ENCODE measurements around the gene ATP1B4.

Gene ATP1B4

DNA sequence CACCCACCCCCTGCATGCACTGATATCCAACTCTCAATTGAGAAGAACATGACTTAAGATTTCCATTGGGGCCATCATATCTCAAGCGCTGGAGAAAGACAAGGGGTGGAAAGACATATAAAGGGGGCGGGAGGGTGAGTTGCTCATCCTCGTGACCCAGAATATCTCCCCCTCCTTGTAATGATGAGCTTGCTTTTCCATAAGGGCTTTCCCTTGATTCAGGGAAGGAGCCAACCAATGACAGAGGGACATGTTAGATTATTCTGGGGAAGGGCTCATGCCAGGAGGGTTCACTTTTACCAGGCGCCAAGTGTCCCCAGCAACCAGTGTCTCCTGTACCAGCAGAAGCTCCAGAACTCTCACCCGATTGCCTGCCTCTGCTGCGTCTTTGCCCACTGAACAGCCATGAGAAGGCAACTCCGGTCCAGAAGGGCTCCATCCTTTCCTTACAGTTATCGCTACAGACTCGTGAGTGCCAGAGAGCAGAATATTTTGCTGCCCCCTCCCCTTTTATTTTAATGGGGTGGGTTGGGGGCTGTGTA, at the start of gene ATP1B4:
TSS of gene ATP1B4 (plus strand) at position 326 of the 542 bp plus-strand sequence. CDS start at position 406, 80 bp downstream.
- H3K9me3 ChIP-seq (ENCODE audit: control insufficient read depth, insufficient read depth, low read depth, low read length): no peaks in the 10 kb centered on the region
- POLR2A ChIA-PET: no interaction called here

DNA sequence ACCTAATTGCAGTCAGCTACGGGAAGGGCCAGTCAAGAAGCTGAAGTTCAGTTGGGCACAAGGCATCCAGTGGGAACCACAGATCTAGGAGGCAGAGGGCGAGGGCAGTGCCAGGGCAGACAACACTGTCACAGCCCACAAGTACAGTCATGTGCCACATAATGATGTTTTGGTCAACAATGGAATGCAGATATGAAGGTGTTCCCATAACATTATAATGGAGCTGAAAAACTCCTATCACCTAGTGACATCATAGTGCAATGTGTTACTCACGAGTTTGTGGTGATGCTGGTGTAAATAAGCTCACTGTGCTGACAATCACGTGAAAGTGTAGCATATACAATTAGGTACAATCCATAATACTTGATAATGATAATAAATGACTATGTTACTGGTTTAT, 46.1 kb upstream of the ATP1B4 start:
- peak; percentile 47; the same call in 1 of the 2 replicates for TF ChIP-seq ZBTB21 (tag by site-specific recombination; IDR thresholded peaks at IDR 0.05)
- TF ChIP-seq HOXC10 (CRISPR knock-in tag; IDR thresholded peaks at IDR 0.05): no peak
- no peak for TF ChIP-seq ZNF792 (tag by site-specific recombination; IDR thresholded peaks at IDR 0.05)
- peak; percentile 37; the same call in 1 of the 2 replicates for TF ChIP-seq ZNF629 (tag by site-specific recombination; IDR thresholded peaks at IDR 0.05)
- TF ChIP-seq, protein P1, sequence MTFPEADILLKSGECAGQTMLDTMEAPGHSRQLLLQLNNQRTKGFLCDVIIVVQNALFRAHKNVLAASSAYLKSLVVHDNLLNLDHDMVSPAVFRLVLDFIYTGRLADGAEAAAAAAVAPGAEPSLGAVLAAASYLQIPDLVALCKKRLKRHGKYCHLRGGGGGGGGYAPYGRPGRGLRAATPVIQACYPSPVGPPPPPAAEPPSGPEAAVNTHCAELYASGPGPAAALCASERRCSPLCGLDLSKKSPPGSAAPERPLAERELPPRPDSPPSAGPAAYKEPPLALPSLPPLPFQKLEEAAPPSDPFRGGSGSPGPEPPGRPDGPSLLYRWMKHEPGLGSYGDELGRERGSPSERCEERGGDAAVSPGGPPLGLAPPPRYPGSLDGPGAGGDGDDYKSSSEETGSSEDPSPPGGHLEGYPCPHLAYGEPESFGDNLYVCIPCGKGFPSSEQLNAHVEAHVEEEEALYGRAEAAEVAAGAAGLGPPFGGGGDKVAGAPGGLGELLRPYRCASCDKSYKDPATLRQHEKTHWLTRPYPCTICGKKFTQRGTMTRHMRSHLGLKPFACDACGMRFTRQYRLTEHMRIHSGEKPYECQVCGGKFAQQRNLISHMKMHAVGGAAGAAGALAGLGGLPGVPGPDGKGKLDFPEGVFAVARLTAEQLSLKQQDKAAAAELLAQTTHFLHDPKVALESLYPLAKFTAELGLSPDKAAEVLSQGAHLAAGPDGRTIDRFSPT (tag by site-specific recombination; IDR thresholded peaks at IDR 0.05): peak; percentile 36; the same call in 1 of the 2 replicates
- POLR2A ChIA-PET: no interaction called here
- Histone ChIP-seq H3K4me3 (ENCODE audit: low read depth, low read length) (no peak overlapping the region), H3K9me3 (ENCODE audit: control insufficient read depth, insufficient read depth, low read depth, low read length) (no peaks in the 10 kb centered on the region), H3K27ac (ENCODE audit: extremely low read depth, low read depth, low read length) (no peak overlapping the region), H3K36me3 (ENCODE audit: control insufficient read depth in 2 of 2, insufficient read depth in 1 of 2, low read length in 2 of 2) (no peaks in the 10 kb centered on the region), H3K4me1 (ENCODE audit: control insufficient read depth, insufficient read depth, low read length) (peaks cover 5% of the 10 kb centered on the region; the same call in 1 of the 2 replicates)
- CTCF ChIA-PET: interaction anchor here (1.0 kb wide), 1 partner anchor 11 kb away, joined by 4 read pairs; no protein-coding TSS in a partner anchor

More for the DNA sequence above, at the start of gene ATP1B4:
- Histone ChIP-seq H3K36me3 (ENCODE audit: control insufficient read depth in 2 of 2, insufficient read depth in 1 of 2, low read length in 2 of 2) (no peaks in the 10 kb centered on the region), H3K27ac (ENCODE audit: extremely low read depth, low read depth, low read length) (no peak within 1 kb of the TSS), H3K4me1 (ENCODE audit: control insufficient read depth, insufficient read depth, low read length) (no peaks in the 10 kb centered on the region), H3K4me3 (ENCODE audit: low read depth, low read length) (no peak within 1 kb of the TSS)
- TF ChIP-seq ZFHX2 (tag by site-specific recombination; conservative IDR thresholded peaks at IDR 0.05) (0 out of 2 replicates have a peak, but pooled peaks have one; percentile 57), GLIS2 (tag by site-specific recombination; IDR thresholded peaks at IDR 0.05) (no peak), EGR2 (tag by site-specific recombination; IDR thresholded peaks at IDR 0.05; ENCODE audit: low read depth) (peak; percentile 31; the same call in 1 of the 2 replicates)
- CTCF ChIA-PET: interaction anchor here (1.2 kb wide), 1 partner anchor 9 kb away, joined by 3 read pairs; no protein-coding TSS in a partner anchor

DNA sequence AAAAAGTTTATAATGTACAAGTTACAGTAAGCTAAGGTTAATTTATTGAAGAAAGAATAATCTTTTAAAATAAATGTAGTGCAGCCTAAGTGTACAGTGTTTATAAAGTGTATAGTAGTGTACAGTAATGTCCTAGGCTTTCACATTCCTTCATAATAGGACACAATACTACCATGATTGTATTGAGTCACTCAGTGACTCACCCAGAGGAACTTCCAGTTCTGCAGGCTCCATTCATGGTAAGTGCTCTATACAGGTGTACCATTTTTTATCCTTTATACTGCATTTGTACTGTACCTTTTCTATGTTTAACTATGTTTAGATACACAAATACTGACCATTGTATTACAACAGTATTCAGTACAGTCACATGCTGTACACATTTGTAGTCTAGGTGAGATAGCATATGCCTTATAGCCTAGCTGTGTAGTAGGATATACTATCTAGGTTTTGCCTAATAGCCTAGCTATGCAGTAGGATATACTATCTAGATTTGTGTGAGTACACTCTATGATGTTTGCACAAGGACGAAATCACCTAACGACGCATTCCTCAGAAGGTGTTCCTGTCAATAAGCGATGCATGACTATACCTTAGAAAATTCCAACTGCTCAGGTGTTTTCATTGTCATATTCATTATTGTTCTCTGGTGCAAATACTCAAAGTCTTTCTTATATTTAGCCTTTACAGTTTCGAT, 45.2 kb upstream of the ATP1B4 start:
- ChIA-PET POLR2A (no interaction called here), CTCF (interaction anchor here (0.6 kb wide), 2 partner anchors 66 to 158 kb away, joined by 3 read pairs; partner anchors contain the start of gene ZBTB33)
- H3K4me3 ChIP-seq (ENCODE audit: low read depth, low read length): no peak overlapping the region
- no peak for TF ChIP-seq TRIM28 (IDR thresholded peaks at IDR 0.05; ENCODE audit: borderline replicate concordance, low read length)
- TF ChIP-seq SP3 (tag by site-specific recombination; IDR thresholded peaks at IDR 0.05): no peak
- TF ChIP-seq ZNF776 (tag by site-specific recombination; IDR thresholded peaks at IDR 0.05; ENCODE audit: borderline replicate concordance): no peak
- TF ChIP-seq KLF1 (tag by site-specific recombination; IDR thresholded peaks at IDR 0.05): no peak
- TF ChIP-seq, protein P2, sequence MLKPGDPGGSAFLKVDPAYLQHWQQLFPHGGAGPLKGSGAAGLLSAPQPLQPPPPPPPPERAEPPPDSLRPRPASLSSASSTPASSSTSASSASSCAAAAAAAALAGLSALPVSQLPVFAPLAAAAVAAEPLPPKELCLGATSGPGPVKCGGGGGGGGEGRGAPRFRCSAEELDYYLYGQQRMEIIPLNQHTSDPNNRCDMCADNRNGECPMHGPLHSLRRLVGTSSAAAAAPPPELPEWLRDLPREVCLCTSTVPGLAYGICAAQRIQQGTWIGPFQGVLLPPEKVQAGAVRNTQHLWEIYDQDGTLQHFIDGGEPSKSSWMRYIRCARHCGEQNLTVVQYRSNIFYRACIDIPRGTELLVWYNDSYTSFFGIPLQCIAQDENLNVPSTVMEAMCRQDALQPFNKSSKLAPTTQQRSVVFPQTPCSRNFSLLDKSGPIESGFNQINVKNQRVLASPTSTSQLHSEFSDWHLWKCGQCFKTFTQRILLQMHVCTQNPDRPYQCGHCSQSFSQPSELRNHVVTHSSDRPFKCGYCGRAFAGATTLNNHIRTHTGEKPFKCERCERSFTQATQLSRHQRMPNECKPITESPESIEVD (tag by site-specific recombination; IDR thresholded peaks at IDR 0.05): no peak
- TF ChIP-seq ZNF48 (tag by site-specific recombination; IDR thresholded peaks at IDR 0.05): no peak
- no peak for TF ChIP-seq ZNF623 (tag by site-specific recombination; IDR thresholded peaks at IDR 0.05)
- TF ChIP-seq ZNF23 (tag by site-specific recombination; IDR thresholded peaks at IDR 0.05; ENCODE audit: borderline replicate concordance): no peak
- no peaks in the 10 kb centered on the region for H3K9me3 ChIP-seq (ENCODE audit: control insufficient read depth, insufficient read depth, low read depth, low read length)
- no peak overlapping the region for H3K27ac ChIP-seq (ENCODE audit: extremely low read depth, low read depth, low read length)
- H3K36me3 ChIP-seq (ENCODE audit: control insufficient read depth in 2 of 2, insufficient read depth in 1 of 2, low read length in 2 of 2): no peaks in the 10 kb centered on the region
- peaks cover 1% of the 10 kb centered on the region; the same call in 1 of the 2 replicates for H3K4me1 ChIP-seq (ENCODE audit: control insufficient read depth, insufficient read depth, low read length)
